Thoracic aorta (tissue), 2 donors: ENCODE measurements around the gene CHD2. TPM values are rescaled to one million over a fixed set of nuclear protein-coding genes. Genes with fewer than 3 reads are reported as not detected.

ENCODE experiments used
- ATAC-seq: fragments of 150-250 bp; one replicate; pipeline ENCODE4 v1.8.0; 2017; ENCODE audit warnings: low read depth; ENCODE audit not compliant: insufficient number of reproducible peaks, low FRiP score
- DNase-seq: peaks from one replicate; pipeline ENCODE4 v3.0.0-alpha.2; 2020; ENCODE audit warnings: low spot score
- H3K27ac ChIP-seq, 2 donors: fragments of 200-600 bp; sonication (generic); 1 replicate in 1 of 2; 2 replicates in 1 of 2; pipeline ENCODE4 v1.5.1; 2016; ENCODE audit warnings: mild to moderate bottlenecking in 2 of 2, moderate library complexity in 2 of 2
- H3K27me3 ChIP-seq: fragments of 200-600 bp; sonication (generic); replicated peaks from 2 replicates; pipeline ENCODE4 v1.6.0; 2016; ENCODE audit warnings: mild to moderate bottlenecking; ENCODE audit not compliant: insufficient read depth
- H3K36me3 ChIP-seq: fragments of 200-600 bp; sonication (generic); one replicate; pipeline ENCODE4 v1.5.1; 2016
- H3K4me1 ChIP-seq, 2 donors: fragments of 200-600 bp; sonication (generic); 1 replicate in 1 of 2; 2 replicates in 1 of 2; pipeline versions ENCODE4 v1.5.1 to v1.6.0; 2016; ENCODE audit warnings: low read depth in 2 of 2, mild to moderate bottlenecking in 1 of 2; ENCODE audit not compliant: control insufficient read depth in 1 of 2
- H3K4me3 ChIP-seq: fragments of 200-600 bp; sonication (generic); 2 replicates; pipeline ENCODE4 v1.5.1; 2016; ENCODE audit warnings: mild to moderate bottlenecking
- H3K9me3 ChIP-seq: fragments of 200-600 bp; sonication (generic); 2 replicates; pipeline ENCODE4 v1.5.1; 2016
- total RNA-seq, 2 donors: library from RNA; depleted of rRNA; stranded (reverse); fragments of >200 nt; gene quantifications; one replicate each; pipeline versions ENCODE4 v1.1.0 to v1.2.3, GENCODE V29; 2016
- TF ChIP-seq, protein P1 (sequence below): fragments of 200-600 bp; sonication (generic); IDR thresholded peaks from one replicate; pipeline ENCODE4 v1.5.1; 2019; ENCODE audit warnings: antibody characterized with exemption

Gene CHD2
- total RNA-seq, 2 donors from 2014 or later = 143 to 148 TPM

DNA sequence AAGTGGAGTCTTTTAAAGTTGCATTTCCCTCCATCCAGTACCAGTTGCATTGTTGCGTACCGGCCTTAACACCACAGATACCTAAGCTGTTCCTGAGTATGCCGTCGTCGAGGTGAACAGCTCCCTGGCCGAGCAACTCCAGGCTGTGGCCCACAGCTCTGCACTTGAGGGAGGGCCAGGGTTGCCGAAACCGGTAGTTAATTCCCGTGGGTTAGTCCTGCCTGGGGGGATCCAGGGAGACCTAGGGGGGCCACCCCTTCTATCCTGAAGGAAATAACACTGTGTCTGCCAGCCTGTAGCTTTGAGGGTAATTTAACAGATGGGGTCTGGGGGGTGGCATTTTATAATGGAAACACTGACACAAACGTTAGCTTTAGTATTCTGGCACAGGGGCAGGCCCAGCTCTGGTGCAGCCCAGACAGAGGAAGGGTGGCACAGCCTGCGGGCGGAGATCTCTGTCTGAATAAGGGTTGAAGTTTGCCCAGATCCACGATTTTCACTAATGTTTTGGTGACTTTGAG lies 128.0 kb downstream of the CHD2 start:
- ATAC-seq = no peak
- H3K4me3 ChIP-seq = peak overlapping the region; percentile 57

DNA sequence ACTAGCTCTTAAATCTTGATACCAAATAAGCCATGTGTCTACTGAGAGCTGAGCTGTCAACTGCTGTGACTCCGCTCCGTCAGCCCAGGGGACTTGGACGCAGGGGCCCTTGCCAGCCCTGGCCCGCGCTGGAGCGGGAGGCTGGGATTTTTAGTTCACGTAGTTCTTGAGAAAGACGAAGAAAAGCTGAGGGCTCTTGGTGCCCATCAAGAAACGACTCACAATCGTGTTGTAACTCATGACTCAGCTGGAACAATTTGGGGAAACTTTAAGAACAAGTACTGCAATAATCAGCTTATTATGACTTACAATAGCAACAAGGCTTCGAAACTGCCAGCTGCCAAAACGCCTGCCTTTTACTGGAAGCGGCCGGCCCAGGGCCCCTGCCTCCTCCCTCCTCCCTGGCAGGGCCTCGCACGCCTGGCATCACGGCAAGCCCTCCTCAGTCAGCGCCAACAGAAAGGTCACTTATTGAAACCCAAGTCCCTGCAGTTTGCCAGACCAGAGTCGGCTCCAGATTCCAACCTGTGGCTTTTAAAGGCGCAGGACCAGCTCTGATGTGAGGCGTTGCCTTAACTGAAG lies 128.6 kb downstream of the CHD2 start:
- H3K27ac ChIP-seq = peak overlapping the region; percentile 88 to 95
- peaks cover 43 to 56% of the 10 kb centered on the region in 2 donors for H3K4me1 ChIP-seq
- ATAC-seq = peak; percentile 87
- DNase-seq = peak; percentile 77
- no peaks in the 10 kb centered on the region for H3K9me3 ChIP-seq
- peak overlapping the region; percentile 57 for H3K4me3 ChIP-seq
- no peaks in the 10 kb centered on the region for H3K27me3 ChIP-seq
- TF ChIP-seq, protein P1, sequence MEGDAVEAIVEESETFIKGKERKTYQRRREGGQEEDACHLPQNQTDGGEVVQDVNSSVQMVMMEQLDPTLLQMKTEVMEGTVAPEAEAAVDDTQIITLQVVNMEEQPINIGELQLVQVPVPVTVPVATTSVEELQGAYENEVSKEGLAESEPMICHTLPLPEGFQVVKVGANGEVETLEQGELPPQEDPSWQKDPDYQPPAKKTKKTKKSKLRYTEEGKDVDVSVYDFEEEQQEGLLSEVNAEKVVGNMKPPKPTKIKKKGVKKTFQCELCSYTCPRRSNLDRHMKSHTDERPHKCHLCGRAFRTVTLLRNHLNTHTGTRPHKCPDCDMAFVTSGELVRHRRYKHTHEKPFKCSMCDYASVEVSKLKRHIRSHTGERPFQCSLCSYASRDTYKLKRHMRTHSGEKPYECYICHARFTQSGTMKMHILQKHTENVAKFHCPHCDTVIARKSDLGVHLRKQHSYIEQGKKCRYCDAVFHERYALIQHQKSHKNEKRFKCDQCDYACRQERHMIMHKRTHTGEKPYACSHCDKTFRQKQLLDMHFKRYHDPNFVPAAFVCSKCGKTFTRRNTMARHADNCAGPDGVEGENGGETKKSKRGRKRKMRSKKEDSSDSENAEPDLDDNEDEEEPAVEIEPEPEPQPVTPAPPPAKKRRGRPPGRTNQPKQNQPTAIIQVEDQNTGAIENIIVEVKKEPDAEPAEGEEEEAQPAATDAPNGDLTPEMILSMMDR = no peak
- H3K36me3 ChIP-seq = peaks cover 16% of the 10 kb centered on the region

More for the DNA sequence above, 128.0 kb downstream of the CHD2 start:
- Histone ChIP-seq H3K9me3 (no peaks in the 10 kb centered on the region), H3K36me3 (peaks cover 16% of the 10 kb centered on the region), H3K27me3 (no peaks in the 10 kb centered on the region), H3K27ac (peak overlapping the region; percentile 88 to 95), H3K4me1 (peaks cover 43 to 56% of the 10 kb centered on the region in 2 donors)
- DNase-seq = no peak
- TF ChIP-seq, protein P1 = no peak

DNA sequence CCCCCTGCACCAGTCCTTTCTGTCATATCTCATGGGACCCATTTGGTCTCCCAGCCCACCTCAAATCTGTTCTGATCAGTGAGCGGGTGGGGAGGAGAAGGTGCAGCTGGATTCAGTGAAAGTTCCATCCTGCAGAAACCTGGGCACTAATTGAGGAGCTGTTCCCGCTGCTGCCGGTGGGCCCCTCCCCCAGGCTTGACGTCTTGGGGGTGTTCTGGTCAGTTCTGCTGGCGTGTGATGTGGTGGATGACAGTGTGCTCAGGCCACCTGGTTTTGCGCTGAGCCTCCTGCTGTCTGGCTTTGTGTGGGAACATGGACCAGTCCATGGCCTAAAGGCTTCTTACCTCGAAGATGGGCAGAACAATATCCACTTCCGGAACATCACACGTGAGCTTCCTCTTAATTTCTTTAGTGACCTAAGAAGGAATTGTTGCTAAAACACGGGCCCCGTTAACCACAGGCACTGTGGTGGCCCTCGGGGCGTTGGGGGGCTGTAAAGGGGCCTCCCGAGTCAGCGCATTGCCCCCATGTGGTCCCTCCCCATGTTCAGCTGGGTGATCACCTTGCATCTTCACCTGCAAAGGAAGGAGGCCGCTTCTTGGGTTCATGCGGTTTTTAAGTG lies 129.2 kb downstream of the CHD2 start:
- peak overlapping the region; percentile 57 for H3K4me3 ChIP-seq
- H3K9me3 ChIP-seq = no peaks in the 10 kb centered on the region
- TF ChIP-seq, protein P1 = no peak
- peak overlapping the region; percentile 77 to 88 for H3K27ac ChIP-seq
- no peaks in the 10 kb centered on the region for H3K27me3 ChIP-seq
- H3K36me3 ChIP-seq = peaks cover 12% of the 10 kb centered on the region
- ATAC-seq (no peak), DNase-seq (no peak)
- peaks cover 43 to 56% of the 10 kb centered on the region in 2 donors for H3K4me1 ChIP-seq

DNA sequence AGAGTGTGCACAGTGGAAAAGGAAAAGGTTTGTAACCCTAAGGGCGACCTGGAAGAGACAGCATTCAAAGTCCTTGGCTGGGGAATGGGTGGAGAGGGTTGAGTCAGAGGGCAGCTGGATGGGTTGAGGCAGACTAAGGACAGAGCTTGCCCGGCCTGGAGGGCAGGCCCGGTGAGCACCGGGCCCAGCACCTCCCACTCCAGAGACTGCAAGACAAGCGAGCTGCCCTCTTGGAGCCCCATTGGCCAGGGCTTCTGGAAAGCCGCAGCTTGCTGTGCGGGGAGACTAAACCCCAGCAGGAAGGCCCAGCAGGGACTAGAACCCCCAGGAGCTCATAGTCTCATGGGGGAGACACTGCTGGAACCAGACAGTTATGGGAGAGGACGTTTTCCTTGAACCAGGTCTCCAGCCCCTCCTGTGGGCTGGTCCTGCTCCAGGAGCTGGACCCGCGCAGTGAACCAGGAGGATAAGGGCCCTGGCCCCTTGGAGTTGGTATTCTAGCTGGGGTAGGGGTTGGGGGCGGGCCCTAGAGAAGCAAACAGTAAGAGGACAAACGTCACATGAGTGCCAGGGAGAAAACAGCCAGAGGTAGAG lies 129.8 kb downstream of the CHD2 start:
- Histone ChIP-seq H3K27me3 (no peaks in the 10 kb centered on the region), H3K9me3 (no peaks in the 10 kb centered on the region), H3K4me1 (peaks cover 43 to 56% of the 10 kb centered on the region in 2 donors), H3K4me3 (peak overlapping the region; percentile 57), H3K36me3 (peaks cover 6% of the 10 kb centered on the region), H3K27ac (peak overlapping the region; percentile 77 to 88)
- DNase-seq = peak; percentile 16
- ATAC-seq = no peak
- TF ChIP-seq, protein P1 = no peak

DNA sequence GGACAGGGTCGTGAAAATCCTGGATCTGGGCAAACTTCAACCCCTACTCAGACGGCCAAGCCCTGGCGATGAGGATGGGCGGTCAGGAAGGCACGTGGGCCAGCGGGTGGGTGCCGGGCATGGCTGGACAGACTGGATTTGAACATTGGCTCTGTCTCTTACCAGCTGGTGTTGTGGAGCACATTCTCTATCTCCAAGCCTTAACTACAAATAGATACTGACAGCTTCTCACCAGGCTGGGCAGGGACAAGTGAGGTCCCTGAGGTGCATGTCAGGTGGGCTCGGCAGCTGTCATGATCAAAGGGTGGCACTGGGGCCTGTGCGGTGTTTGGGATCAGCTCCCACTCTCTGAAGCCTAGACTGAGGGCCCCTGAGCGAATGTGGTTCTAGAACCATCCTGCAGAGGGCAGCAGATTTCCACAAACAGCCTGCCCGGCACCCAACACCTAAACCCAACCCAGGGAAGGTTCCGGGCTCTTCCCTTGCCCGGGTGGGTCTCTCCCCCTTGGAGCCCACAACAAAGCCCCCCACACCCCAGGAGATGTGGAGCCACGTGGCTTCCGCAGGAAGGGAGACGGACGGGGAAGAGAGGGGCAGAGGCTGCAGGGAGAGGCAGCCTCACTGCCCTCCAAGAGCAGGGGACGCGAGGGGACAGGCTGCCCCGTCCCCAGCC lies 130.4 kb downstream of the CHD2 start:
- Histone ChIP-seq H3K27me3 (no peaks in the 10 kb centered on the region), H3K4me3 (peak overlapping the region; percentile 15), H3K9me3 (no peaks in the 10 kb centered on the region), H3K4me1 (peaks cover 40 to 53% of the 10 kb centered on the region in 2 donors), H3K36me3 (no peaks in the 10 kb centered on the region), H3K27ac (peak overlapping the region; percentile 77 to 88)
- ATAC-seq = peak; percentile 63
- peak; percentile 41 for DNase-seq
- TF ChIP-seq, protein P1 = peak; percentile 85
